GM12801 (cell line): ENCODE results near the gene ACOT7.

Experiments used
- CTCF ChIP-seq: IDR thresholded peaks from one replicate; pipeline ENCODE4 v1.5.1; 2011; ENCODE audit warnings: control low read depth; ENCODE audit not compliant: insufficient read length; ENCODE audit errors: extremely low read depth

Gene ACOT7

GRCh38 chr1:6272868-6273267 is 120.7 kb downstream of the ACOT7 start:
- no peak for TF ChIP-seq CTCF

DNA sequence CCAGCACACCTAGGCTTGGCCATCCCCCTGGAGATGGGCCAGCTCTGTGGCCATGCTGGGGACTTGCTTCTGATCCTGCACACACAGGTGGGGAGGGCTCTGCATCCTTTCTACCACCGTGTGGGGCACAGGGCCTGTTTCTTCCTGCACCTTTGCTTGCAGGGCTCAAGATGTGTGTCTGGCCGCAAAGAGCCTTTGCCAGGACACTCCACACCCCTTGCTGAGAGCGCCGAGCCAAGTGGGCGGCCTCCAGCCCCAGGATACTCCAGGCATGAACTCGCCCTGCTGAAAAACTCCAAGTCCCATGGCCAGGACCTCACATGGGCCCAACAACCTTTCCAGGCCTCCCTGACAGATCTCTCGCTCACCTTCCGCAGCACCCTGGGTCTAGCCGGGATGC is 121.1 kb downstream of the ACOT7 start:
- TF ChIP-seq CTCF, result no peak

GRCh38 chr1:6271554-6271953 is 122.0 kb downstream of the ACOT7 start:
- no peak for TF ChIP-seq CTCF

GRCh38 chr1:6271006-6271405 is 122.6 kb downstream of the ACOT7 start:
- TF ChIP-seq CTCF, result no peak

GRCh38 chr1:6270401-6270800 is 123.2 kb downstream of the ACOT7 start:
- no peak for TF ChIP-seq CTCF

DNA sequence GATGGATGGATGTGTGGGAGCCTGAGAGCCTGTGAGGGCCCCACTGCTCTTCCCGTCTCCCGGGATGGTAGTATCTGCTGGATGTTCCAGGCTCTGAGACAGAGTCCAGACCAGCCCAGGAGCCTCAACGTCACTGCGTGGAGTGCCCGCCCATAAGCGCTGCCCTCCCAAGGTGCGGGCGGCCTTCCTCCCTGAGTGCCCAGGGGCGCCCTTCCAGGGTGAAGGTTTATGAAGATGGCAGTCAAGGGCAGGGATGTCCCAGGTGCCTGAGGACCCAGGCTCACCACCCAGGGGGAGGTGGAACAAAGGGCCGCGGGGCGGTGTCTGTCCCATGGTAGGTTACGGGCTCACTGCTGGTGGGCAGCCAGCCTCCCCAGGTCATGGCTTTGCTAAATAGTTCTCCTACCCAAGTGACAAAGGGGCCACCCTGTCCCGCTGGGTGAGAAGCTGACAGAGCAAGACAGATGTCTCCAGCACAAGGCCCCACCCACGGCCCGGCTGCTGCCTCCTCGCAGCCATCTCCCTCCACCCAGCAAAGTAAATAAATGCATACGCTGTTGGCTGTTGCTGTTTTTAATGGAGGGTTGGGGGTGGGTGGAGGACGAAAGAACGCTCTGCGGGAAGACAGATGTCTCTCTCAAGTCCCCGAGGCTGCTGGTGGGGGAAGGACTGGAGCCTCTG is 123.7 kb downstream of the ACOT7 start:
- TF ChIP-seq CTCF, result no peak

GRCh38 chr1:6269296-6269695 is 124.3 kb downstream of the ACOT7 start:
- TF ChIP-seq CTCF, result no peak

- no peak for TF ChIP-seq CTCF
Observed at GRCh38 chr1:6268415-6268814, 125.2 kb downstream of the ACOT7 start.
